Mammary epithelial cell (primary cell): ENCODE results near the gene POU5F2.

Experiments
- CTCF ChIP-seq, 2 donors: IDR thresholded peaks in 1 of 2; conservative IDR thresholded peaks in 1 of 2; 2 replicates each; pipeline ENCODE4 v1.5.1; 2011 to 2012; ENCODE audit warnings: inconsistent platforms in 2 of 2, low read length in 2 of 2, mild to moderate bottlenecking in 2 of 2, control low read depth in 1 of 2, low read depth in 1 of 2; ENCODE audit not compliant: insufficient read depth in 1 of 2; ENCODE audit errors: extremely low read depth in 1 of 2
- EZH2 ChIP-seq: IDR thresholded peaks from 2 replicates; pipeline ENCODE4 v1.6.1; 2012; ENCODE audit warnings: low read length, inconsistent platforms, borderline replicate concordance

- TF ChIP-seq CTCF (conservative IDR thresholded peaks at IDR 0.05 in 1 of 2, IDR thresholded peaks at IDR 0.05 in 1 of 2; ENCODE audit: extremely low read depth in 1 of 2, insufficient read depth in 1 of 2, low read depth in 1 of 2, low read length in 2 of 2) = no peak
- no peak for TF ChIP-seq EZH2
These were observed 15.0 kb upstream of the POU5F2 start for GRCh38 chr5:93756372-93756771.
